ENCODE data around the gene RPL12.

DNA sequence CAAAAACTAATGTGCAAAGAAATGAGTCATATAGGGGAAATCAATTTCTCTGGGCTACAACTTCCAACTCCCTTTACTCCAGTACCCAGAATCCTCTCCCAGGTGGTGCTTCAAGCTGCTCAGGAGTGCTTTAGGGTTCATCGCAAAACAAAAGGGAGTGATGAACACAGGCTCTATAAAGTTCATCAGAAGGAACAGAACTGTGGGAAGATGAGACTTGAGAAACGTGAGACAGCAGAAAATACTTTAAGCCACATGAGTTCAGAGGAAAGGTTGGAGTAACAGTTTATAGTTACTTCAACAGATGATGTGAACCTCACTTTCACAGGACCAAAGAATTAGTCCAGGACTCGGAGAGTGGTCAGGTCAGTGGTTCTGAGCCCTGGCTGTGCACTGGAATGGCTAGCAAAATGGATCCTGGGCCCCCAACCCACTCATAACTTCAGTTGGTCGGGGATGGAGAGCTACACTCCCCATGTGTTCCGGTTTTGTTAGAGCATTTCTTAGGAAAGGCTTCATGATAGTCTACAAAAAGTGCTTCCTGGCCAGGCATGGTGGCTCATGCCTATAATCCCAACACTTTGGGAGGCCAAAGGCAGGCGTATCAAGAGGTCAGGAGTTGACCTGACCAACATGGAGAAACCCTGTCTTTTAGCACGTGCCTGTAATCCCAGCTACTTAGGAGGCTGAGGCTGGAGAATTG is 4.3 kb downstream of the RPL12 start:
- TF ChIP-seq, protein P1, sequence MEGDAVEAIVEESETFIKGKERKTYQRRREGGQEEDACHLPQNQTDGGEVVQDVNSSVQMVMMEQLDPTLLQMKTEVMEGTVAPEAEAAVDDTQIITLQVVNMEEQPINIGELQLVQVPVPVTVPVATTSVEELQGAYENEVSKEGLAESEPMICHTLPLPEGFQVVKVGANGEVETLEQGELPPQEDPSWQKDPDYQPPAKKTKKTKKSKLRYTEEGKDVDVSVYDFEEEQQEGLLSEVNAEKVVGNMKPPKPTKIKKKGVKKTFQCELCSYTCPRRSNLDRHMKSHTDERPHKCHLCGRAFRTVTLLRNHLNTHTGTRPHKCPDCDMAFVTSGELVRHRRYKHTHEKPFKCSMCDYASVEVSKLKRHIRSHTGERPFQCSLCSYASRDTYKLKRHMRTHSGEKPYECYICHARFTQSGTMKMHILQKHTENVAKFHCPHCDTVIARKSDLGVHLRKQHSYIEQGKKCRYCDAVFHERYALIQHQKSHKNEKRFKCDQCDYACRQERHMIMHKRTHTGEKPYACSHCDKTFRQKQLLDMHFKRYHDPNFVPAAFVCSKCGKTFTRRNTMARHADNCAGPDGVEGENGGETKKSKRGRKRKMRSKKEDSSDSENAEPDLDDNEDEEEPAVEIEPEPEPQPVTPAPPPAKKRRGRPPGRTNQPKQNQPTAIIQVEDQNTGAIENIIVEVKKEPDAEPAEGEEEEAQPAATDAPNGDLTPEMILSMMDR (IDR thresholded peaks at IDR 0.05): no peak
- no peak for TF ChIP-seq POLR2A (IDR thresholded peaks at IDR 0.05)
